A549 (cell line): ENCODE results near the gene TMEM14A. TPM values are rescaled to one million over a fixed set of nuclear protein-coding genes. Genes with fewer than 3 reads are reported as not detected.

Source experiments
- ATAC-seq, 2 experiments: fragments of 200-7000 bp in 1 of 2; fragments of >200 bp in 1 of 2; cut with Nextera tagmentation in 1 of 2; cut with Tn5 transposase in 1 of 2; 3 replicates each; pipeline versions ENCODE4 v1.8.0 to v1.9.1; 2018 to 2020; ENCODE audit warnings: mild to moderate bottlenecking in 1 of 2, moderate library complexity in 1 of 2
- CTCF ChIA-PET: fragments of 300-600 bp; sonication (Branson Sonifier 250); formaldehyde crosslinking; extraction: SDS; loops from one replicate; lab custom pipeline; 2021; ENCODE audit warnings: antibody characterized with exemption, inconsistent platforms; lab: Yijun Ruan, JAX
- POLR2A ChIA-PET: fragments of 350-600 bp; formaldehyde crosslinking; extraction: SDS; loops from one replicate; lab custom pipeline; 2021; ENCODE audit warnings: antibody characterized with exemption, inconsistent platforms; lab: Yijun Ruan, JAX
- DNase-seq, 2 experiments: peaks; one replicate each; pipeline versions ENCODE4 v3.0.0 to v3.0.0-alpha.2; 2011 to 2016; ENCODE audit warnings: low read depth in 1 of 2, low spot score in 1 of 2
- FAIRE-seq: peaks from 2 replicates; lab custom pipeline; 2011; peaks lifted over from hg19 to GRCh38; lab: Jason Lieb, UNC
- H3K27ac ChIP-seq, 2 experiments: fragments of >200 bp; sonication (Bioruptor Twin); formaldehyde crosslinking; 3 replicates each; pipeline ENCODE4 v1.5.1; 2016 to 2017
- H3K4me1 ChIP-seq: fragments of >200 bp; sonication (Bioruptor Twin); formaldehyde crosslinking; 3 replicates; pipeline ENCODE4 v1.6.1; 2016
- H3K4me2 ChIP-seq: fragments of >200 bp; sonication (Bioruptor Twin); formaldehyde crosslinking; 3 replicates; pipeline ENCODE4 v1.6.1; 2016
- H3K4me3 ChIP-seq: fragments of >200 bp; sonication (Bioruptor Twin); formaldehyde crosslinking; 3 replicates; pipeline ENCODE4 v1.5.1; 2016
- H3K9me3 ChIP-seq: fragments of >200 bp; sonication (Bioruptor Twin); formaldehyde crosslinking; 3 replicates; pipeline ENCODE4 v1.6.1; 2016
- BCL3 ChIP-seq: fragments of >200 bp; sonication (Bioruptor Twin); formaldehyde crosslinking; IDR thresholded peaks from 3 replicates; pipeline ENCODE4 v1.6.1; 2016
- CEBPB ChIP-seq, 2 experiments: fragments of >200 bp in 1 of 2; sonication (Bioruptor Twin) in 1 of 2; formaldehyde crosslinking in 1 of 2; IDR thresholded peaks; 2 replicates each; pipeline ENCODE4 v1.6.1; 2012 to 2016
- EHF ChIP-seq: fragments of 250-450 bp; sonication (Bioruptor Pico); IDR thresholded peaks from 2 replicates; pipeline ENCODE4 v1.5.0; 2020; ENCODE audit warnings: mild to moderate bottlenecking
- ESRRA ChIP-seq: fragments of 150-350 bp; IDR thresholded peaks from 2 replicates; pipeline ENCODE4 v1.6.1; 2014; ENCODE audit warnings: mild to moderate bottlenecking, low read length, borderline replicate concordance
- FOXS1 ChIP-seq: fragments of 250-450 bp; sonication (Bioruptor Pico); IDR thresholded peaks from 2 replicates; pipeline ENCODE4 v1.5.0; 2020; ENCODE audit warnings: mild to moderate bottlenecking, moderate library complexity
- GATA3 ChIP-seq: IDR thresholded peaks from 2 replicates; pipeline ENCODE4 v1.6.1; 2012; ENCODE audit warnings: borderline replicate concordance
- HDAC2 ChIP-seq: fragments of 200-600 bp; sonication (generic); IDR thresholded peaks from 2 replicates; pipeline ENCODE4 v1.6.1; 2016
- HES2 ChIP-seq: fragments of >200 bp; sonication (Bioruptor Twin); formaldehyde crosslinking; IDR thresholded peaks from 2 replicates; pipeline ENCODE4 v1.6.1; 2016
- HMGXB4 ChIP-seq: fragments of 250-450 bp; sonication (Bioruptor Pico); IDR thresholded peaks from 2 replicates; pipeline ENCODE4 v1.5.0; 2021; ENCODE audit warnings: mild to moderate bottlenecking, moderate library complexity, borderline replicate concordance
- HOXA7 ChIP-seq: fragments of 250-450 bp; sonication (Bioruptor Pico); IDR thresholded peaks from 2 replicates; pipeline ENCODE4 v1.5.0; 2020; ENCODE audit warnings: mild to moderate bottlenecking, moderate library complexity
- HOXB13 ChIP-seq: fragments of 250-450 bp; sonication (Bioruptor Pico); IDR thresholded peaks from 2 replicates; pipeline ENCODE4 v1.5.0; 2020; ENCODE audit warnings: low read depth, mild to moderate bottlenecking, moderate library complexity
- HOXB5 ChIP-seq: fragments of 250-450 bp; sonication (Bioruptor Pico); IDR thresholded peaks from 2 replicates; pipeline ENCODE4 v1.5.0; 2020; ENCODE audit warnings: mild to moderate bottlenecking, moderate library complexity
- JUN ChIP-seq, 2 experiments: fragments of >200 bp; sonication (Bioruptor Twin); formaldehyde crosslinking; IDR thresholded peaks; 2 replicates in 1 of 2; 3 replicates in 1 of 2; pipeline ENCODE4 v1.6.1; 2016 to 2017
- JUNB ChIP-seq: fragments of >200 bp; sonication (Bioruptor Twin); formaldehyde crosslinking; IDR thresholded peaks from 2 replicates; pipeline ENCODE4 v1.6.1; 2016
- KDM1A ChIP-seq: fragments of 200-600 bp; sonication (generic); IDR thresholded peaks from 2 replicates; pipeline ENCODE4 v1.6.1; 2016; ENCODE audit warnings: low read depth, mild to moderate bottlenecking
- KDM5A ChIP-seq: fragments of 200-600 bp; sonication (generic); IDR thresholded peaks from 2 replicates; pipeline ENCODE4 v1.6.1; 2016; ENCODE audit warnings: antibody characterized with exemption, mild to moderate bottlenecking
- MAFK ChIP-seq: fragments of 450-650 bp; IDR thresholded peaks from 2 replicates; pipeline ENCODE4 v1.6.1; 2014; ENCODE audit not compliant: partially characterized antibody
- MAZ ChIP-seq: fragments of 150-350 bp; IDR thresholded peaks from 2 replicates; pipeline ENCODE4 v1.6.1; 2014; ENCODE audit warnings: antibody characterized with exemption, low read depth, low read length, borderline replicate concordance
- NPAS2 ChIP-seq: fragments of 250-450 bp; sonication (Bioruptor Pico); IDR thresholded peaks from 2 replicates; pipeline ENCODE4 v1.8.0; 2022; ENCODE audit warnings: mild to moderate bottlenecking, moderate library complexity, borderline replicate concordance
- NR3C1 ChIP-seq: fragments of >200 bp; sonication (Bioruptor Twin); formaldehyde crosslinking; IDR thresholded peaks from 3 replicates; pipeline ENCODE4 v1.6.1; 2017
- POLR2AphosphoS2 ChIP-seq: conservative IDR thresholded peaks from 2 replicates; pipeline ENCODE4 v1.6.1; 2012; ENCODE audit warnings: low read length, improper control_type of control experiment, inconsistent platforms
- RAD21 ChIP-seq, 2 experiments: fragments of >200 bp in 1 of 2; sonication (Bioruptor Twin) in 1 of 2; formaldehyde crosslinking in 1 of 2; IDR thresholded peaks in 1 of 2; conservative IDR thresholded peaks in 1 of 2; 2 replicates in 1 of 2; 3 replicates in 1 of 2; pipeline ENCODE4 v1.6.1; 2012 to 2018; ENCODE audit warnings: inconsistent platforms in 1 of 2
- RNF2 ChIP-seq: fragments of 200-600 bp; sonication (generic); IDR thresholded peaks from 2 replicates; pipeline ENCODE4 v1.6.1; 2016; ENCODE audit warnings: low read depth, mild to moderate bottlenecking, antibody characterized with exemption, moderate library complexity, borderline replicate concordance
- TFCP2L1 ChIP-seq: fragments of 250-450 bp; sonication (Bioruptor Pico); IDR thresholded peaks from 2 replicates; pipeline ENCODE4 v1.5.0; 2021; ENCODE audit warnings: mild to moderate bottlenecking
- TP53 ChIP-seq: fragments of 250-450 bp; sonication (Bioruptor Pico); IDR thresholded peaks from 2 replicates; pipeline ENCODE4 v1.5.0; 2021; ENCODE audit warnings: mild to moderate bottlenecking, moderate library complexity
- USF2 ChIP-seq: fragments of 450-650 bp; IDR thresholded peaks from 2 replicates; pipeline ENCODE4 v1.6.1; 2014; ENCODE audit warnings: antibody characterized with exemption
- ZC3H11A ChIP-seq: fragments of 450-650 bp; IDR thresholded peaks from 2 replicates; pipeline ENCODE4 v1.6.1; 2014; ENCODE audit warnings: antibody characterized with exemption, mild to moderate bottlenecking
- WGBS: methylation state at CpG from one replicate; pipeline ENCODE4 v1.1.6; 2017; ENCODE audit errors: missing lambda C conversion rate; 5-methylcytosine and 5-hydroxymethylcytosine counted together
- polyA plus RNA-seq, 4 experiments: library from polyadenylated mRNA; depleted of rRNA in 3 of 4; stranded (reverse); fragments of >200 nt; fragmentation: RNase III in 1 of 4; extraction: RNeasy Plus Mini Kit Qiagen cat#74134 plus additional on column Dnase treatment in 1 of 4; gene quantifications; 2 replicates in 3 of 4; 3 replicates in 1 of 4; pipeline ENCODE4 v1.2.3, GENCODE V29; 2011 to 2017
- TF ChIP-seq, protein P1 (sequence below): fragments of 150-350 bp; IDR thresholded peaks from 2 replicates; pipeline ENCODE4 v1.6.1; 2014; ENCODE audit warnings: low read depth, mild to moderate bottlenecking, low read length
- TF ChIP-seq, protein P2 (sequence below): fragments of >200 bp; sonication (Bioruptor Twin); formaldehyde crosslinking; IDR thresholded peaks from 3 replicates; pipeline ENCODE4 v1.5.1; 2016

Gene TMEM14A
- polyA plus RNA-seq, 2 of the 4 experiments (the other 2 are of a cell fraction): 53.4 to 63.8 TPM

DNA sequence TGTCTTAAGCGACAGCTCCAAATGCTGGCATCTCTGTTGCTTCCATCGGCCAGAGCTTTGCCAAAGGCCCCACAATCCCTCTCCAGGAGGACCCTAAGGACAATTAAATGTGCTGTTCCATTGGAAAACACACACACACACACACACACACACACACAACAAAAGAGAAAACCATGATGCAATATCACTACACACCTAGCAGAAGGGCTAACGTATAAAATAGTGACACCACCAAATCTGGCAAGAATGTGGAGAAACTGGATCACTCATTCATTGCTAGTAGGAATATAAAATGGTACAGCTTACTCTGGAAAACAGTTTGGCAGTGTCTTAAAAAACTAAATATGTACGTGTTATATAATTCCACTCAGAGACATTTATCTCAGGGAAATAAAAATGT is 13.0 kb upstream of the TMEM14A start:
- H3K4me1 ChIP-seq: no peaks in the 10 kb centered on the region
- no peak for TF ChIP-seq ESRRA
- TF ChIP-seq CEBPB (IDR thresholded peaks at IDR 0.05): no peak
- TF ChIP-seq MAFK: no peak
- TF ChIP-seq GATA3: no peak
- no peak for TF ChIP-seq KDM5A
- TF ChIP-seq KDM1A: no peak
- no peak for TF ChIP-seq HOXA7 (CRISPR knock-in tag)
- TF ChIP-seq TP53 (CRISPR knock-in tag): no peak
- no peak for TF ChIP-seq HDAC2
- TF ChIP-seq MAZ: no peak
- no peak for TF ChIP-seq JUN (IDR thresholded peaks at IDR 0.05)
- no peak for TF ChIP-seq EHF
- no peak for TF ChIP-seq FOXS1 (CRISPR knock-in tag)
- no peak for TF ChIP-seq ZC3H11A
- no peak for TF ChIP-seq NPAS2 (CRISPR knock-in tag)
- no peak for TF ChIP-seq NR3C1
- TF ChIP-seq USF2: no peak
- no peak for TF ChIP-seq RAD21 (conservative IDR thresholded peaks at IDR 0.05 in 1 of 2, IDR thresholded peaks at IDR 0.05 in 1 of 2)
- no peak overlapping the region for H3K27ac ChIP-seq
- ChIA-PET CTCF (interaction anchor here (0.8 to 1.7 kb wide), 3 partner anchors 20 to 394 kb away, joined by 3 to 10 read pairs (median 4); no protein-coding TSS in a partner anchor), POLR2A (no interaction called here)
- FAIRE-seq (no peak), ATAC-seq (no peak), DNase-seq (no peak)
- 71% methylated on average over 4 of the region's 4 CpGs for WGBS
- H3K4me2 ChIP-seq: no peak overlapping the region
- no peak overlapping the region for H3K4me3 ChIP-seq
- H3K9me3 ChIP-seq: no peaks in the 10 kb centered on the region

GRCh38 chr6:52661551-52661950 is 9.4 kb upstream of the TMEM14A start:
- H3K4me3 ChIP-seq: no peak overlapping the region
- DNase-seq (no peak), FAIRE-seq (no peak), ATAC-seq (no peak)
- peaks cover 11% of the 10 kb centered on the region; the same call in 1 of the 3 replicates for H3K4me1 ChIP-seq
- ChIA-PET CTCF (interaction anchor here (0.6 to 5.2 kb wide), 9 partner anchors 9 to 375 kb away, joined by 3 to 86 read pairs (median 9); partner anchors contain the start of genes EFHC1 and TRAM2), POLR2A (no interaction called here)
- 100% methylated on average over 3 of the region's 3 CpGs for WGBS
- no peak overlapping the region for H3K4me2 ChIP-seq
- no peaks in the 10 kb centered on the region for H3K9me3 ChIP-seq
- H3K27ac ChIP-seq: no peak overlapping the region
- TF ChIP-seq, protein P1, sequence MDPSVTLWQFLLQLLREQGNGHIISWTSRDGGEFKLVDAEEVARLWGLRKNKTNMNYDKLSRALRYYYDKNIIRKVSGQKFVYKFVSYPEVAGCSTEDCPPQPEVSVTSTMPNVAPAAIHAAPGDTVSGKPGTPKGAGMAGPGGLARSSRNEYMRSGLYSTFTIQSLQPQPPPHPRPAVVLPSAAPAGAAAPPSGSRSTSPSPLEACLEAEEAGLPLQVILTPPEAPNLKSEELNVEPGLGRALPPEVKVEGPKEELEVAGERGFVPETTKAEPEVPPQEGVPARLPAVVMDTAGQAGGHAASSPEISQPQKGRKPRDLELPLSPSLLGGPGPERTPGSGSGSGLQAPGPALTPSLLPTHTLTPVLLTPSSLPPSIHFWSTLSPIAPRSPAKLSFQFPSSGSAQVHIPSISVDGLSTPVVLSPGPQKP: no peak
- TF ChIP-seq ZC3H11A (no peak), HOXB5 (CRISPR knock-in tag) (no peak), POLR2AphosphoS2 (no peak), NPAS2 (CRISPR knock-in tag) (no peak), BCL3 (no peak), HMGXB4 (CRISPR knock-in tag) (no peak), TFCP2L1 (CRISPR knock-in tag) (no peak), JUNB (no peak), TP53 (CRISPR knock-in tag) (no peak), HES2 (no peak), KDM1A (no peak), RNF2 (no peak), HOXB13 (CRISPR knock-in tag) (no peak)
- TF ChIP-seq, protein P2, sequence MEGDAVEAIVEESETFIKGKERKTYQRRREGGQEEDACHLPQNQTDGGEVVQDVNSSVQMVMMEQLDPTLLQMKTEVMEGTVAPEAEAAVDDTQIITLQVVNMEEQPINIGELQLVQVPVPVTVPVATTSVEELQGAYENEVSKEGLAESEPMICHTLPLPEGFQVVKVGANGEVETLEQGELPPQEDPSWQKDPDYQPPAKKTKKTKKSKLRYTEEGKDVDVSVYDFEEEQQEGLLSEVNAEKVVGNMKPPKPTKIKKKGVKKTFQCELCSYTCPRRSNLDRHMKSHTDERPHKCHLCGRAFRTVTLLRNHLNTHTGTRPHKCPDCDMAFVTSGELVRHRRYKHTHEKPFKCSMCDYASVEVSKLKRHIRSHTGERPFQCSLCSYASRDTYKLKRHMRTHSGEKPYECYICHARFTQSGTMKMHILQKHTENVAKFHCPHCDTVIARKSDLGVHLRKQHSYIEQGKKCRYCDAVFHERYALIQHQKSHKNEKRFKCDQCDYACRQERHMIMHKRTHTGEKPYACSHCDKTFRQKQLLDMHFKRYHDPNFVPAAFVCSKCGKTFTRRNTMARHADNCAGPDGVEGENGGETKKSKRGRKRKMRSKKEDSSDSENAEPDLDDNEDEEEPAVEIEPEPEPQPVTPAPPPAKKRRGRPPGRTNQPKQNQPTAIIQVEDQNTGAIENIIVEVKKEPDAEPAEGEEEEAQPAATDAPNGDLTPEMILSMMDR: no peak
